ENCODE results near the gene SP4. TPM values are rescaled to one million over a fixed set of nuclear protein-coding genes. Genes with fewer than 3 reads are reported as not detected.

The SP4 gene
- total and polyA plus RNA-seq, 2 of the 4 experiments (the other 2 are of a cell fraction), result 0.97 to 5.9 TPM

GRCh38 chr7:21548491-21548890, 120.6 kb downstream of the SP4 start:
- in situ Hi-C loops (cut with MboI; ENCODE audit: low sequenced_read_pairs), result no loop called here
- CTCF ChIA-PET, result no interaction called here
- dilution Hi-C loops (cut with HindIII; ENCODE audit: low sequenced_read_pairs, unreplicated experiment), result no loop called here

More at GRCh38 chr7:21548491-21548890, 120.6 kb downstream of the SP4 start:
- Histone ChIP-seq H2BK20ac (ENCODE audit: low read depth, low read length) (no peak overlapping the region), H2AK5ac (ENCODE audit: low read depth, low read length) (no peak overlapping the region), H3K9me3 (ENCODE audit: control insufficient read depth, insufficient read depth, low read length) (no peaks in the 10 kb centered on the region), H3K36me3 (ENCODE audit: control insufficient read depth, insufficient read depth, low read length) (no peaks in the 10 kb centered on the region), H3K18ac (ENCODE audit: low read depth, low read length) (no peak overlapping the region), H3K23ac (ENCODE audit: low read depth, low read length) (no peak overlapping the region), H2AFZ (replicated peaks; ENCODE audit: low read length, poor library complexity) (no peak overlapping the region), H3K14ac (replicated peaks; ENCODE audit: low read depth, low read length) (no peak overlapping the region), H3K4ac (ENCODE audit: low read depth, low read length) (no peak overlapping the region), H4K5ac (ENCODE audit: low read depth, low read length) (no peak overlapping the region), H3K79me1 (ENCODE audit: low read depth in 1 of 2, low read length in 2 of 2) (no peaks in the 10 kb centered on the region), H2BK15ac (ENCODE audit: low read depth, low read length) (no peak overlapping the region), H3K4me2 (ENCODE audit: low read depth, low read length) (no peak overlapping the region), H4K8ac (ENCODE audit: low read depth in 2 of 2, low read length in 2 of 2) (no peak overlapping the region), H3K56ac (ENCODE audit: extremely low read depth, insufficient read depth, low read length) (no peak overlapping the region), H4K91ac (ENCODE audit: insufficient read depth, low read depth, low read length) (no peak overlapping the region), H3K27ac (ENCODE audit: insufficient read depth, low read length) (no peak overlapping the region), H3K9me1 (ENCODE audit: insufficient read depth, low read length) (no peaks in the 10 kb centered on the region), H2BK120ac (ENCODE audit: low read depth, low read length) (no peak overlapping the region), H3K27me3 (ENCODE audit: control insufficient read depth, insufficient read depth, low read length) (peaks cover 6% of the 10 kb centered on the region), H3K9ac (ENCODE audit: low read depth, low read length) (no peak overlapping the region), H3K4me1 (ENCODE audit: control insufficient read depth, insufficient read depth, low read length) (no peaks in the 10 kb centered on the region; the same call in 1 of the 2 replicates), H2AK9ac (replicated peaks; ENCODE audit: low read depth, low read length, poor library complexity) (no peak overlapping the region), H4K20me1 (ENCODE audit: insufficient read depth, low read length) (no peaks in the 10 kb centered on the region), H3K4me3 (ENCODE audit: insufficient read depth, low read depth, low read length) (no peak overlapping the region), H2BK5ac (ENCODE audit: low read depth, low read length, poor library complexity, severe bottlenecking) (no peak overlapping the region)
- POLR2A ChIA-PET (ENCODE audit: unreplicated experiment), result no interaction called here
- intact Hi-C loops (cut with micrococcal nuclease), result no loop called here
- ATAC-seq (ENCODE audit: low read depth) (no peak), DNase-seq (no peak)
- TF ChIP-seq RAD21 (IDR thresholded peaks at IDR 0.05; ENCODE audit: low read length) (no peak), RFX5 (IDR thresholded peaks at IDR 0.05; ENCODE audit: low read depth, low read length) (no peak), POLR2A (IDR thresholded peaks at IDR 0.05; ENCODE audit: low read depth, low read length) (no peak), NFE2L2 (IDR thresholded peaks at IDR 0.05; ENCODE audit: low read depth, low read length) (no peak), USF2 (IDR thresholded peaks at IDR 0.05; ENCODE audit: low read depth, low read length) (no peak), MXI1 (IDR thresholded peaks at IDR 0.05; ENCODE audit: borderline replicate concordance, low read depth, low read length) (no peak), FOS (IDR thresholded peaks at IDR 0.05; ENCODE audit: low read depth, low read length) (no peak), ELK1 (IDR thresholded peaks at IDR 0.05; ENCODE audit: borderline replicate concordance, low read depth, low read length) (no peak), MAFK (IDR thresholded peaks at IDR 0.05; ENCODE audit: low read depth, low read length) (no peak), MAZ (IDR thresholded peaks at IDR 0.05; ENCODE audit: borderline replicate concordance, low read depth, low read length) (no peak), CTCF (conservative IDR thresholded peaks at IDR 0.05; ENCODE audit: low read depth, low read length) (no peak), CHD1 (IDR thresholded peaks at IDR 0.05; ENCODE audit: low read depth, low read length) (no peak), CEBPB (IDR thresholded peaks at IDR 0.05; ENCODE audit: low read depth, low read length) (no peak), SMC3 (IDR thresholded peaks at IDR 0.05; ENCODE audit: low read depth, low read length) (no peak), BHLHE40 (IDR thresholded peaks at IDR 0.05; ENCODE audit: low read depth, low read length) (no peak), RCOR1 (IDR thresholded peaks at IDR 0.05; ENCODE audit: insufficient replicate concordance, low read length) (no peak)
- WGBS, 2 experiments (ENCODE audit: extremely low coverage in 2 of 2, insufficient read length in 1 of 2), result no CpG with 5 or more reads among the region's 3 CpGs
- no TSS peak for BruUV-seq (replicated peaks)
